Globus pallidus (tissue), 1 donor: ENCODE measurements around the gene STN1.

Experiments used
- DNase-seq: peaks from one replicate; pipeline ENCODE4 v3.0.0-alpha.2; 2015; ENCODE audit warnings: low spot score

STN1 gene

GRCh38 chr10:103894441-103894864 is 23.5 kb downstream of the STN1 start:
- DNase-seq = peak; percentile 24

- no peak for DNase-seq
Measured at GRCh38 chr10:103893817-103894216, 24.2 kb downstream of the STN1 start.

- no peak for DNase-seq
Measured at GRCh38 chr10:103892181-103892580, 25.8 kb downstream of the STN1 start.

- no peak for DNase-seq
Measured at GRCh38 chr10:103890688-103891087, 27.3 kb downstream of the STN1 start.

GRCh38 chr10:103890194-103890658 is 27.8 kb downstream of the STN1 start:
- no peak for DNase-seq

- no peak for DNase-seq
Measured at GRCh38 chr10:103889121-103889720, 28.8 kb downstream of the STN1 start.

- DNase-seq = peak; percentile 75
Measured at GRCh38 chr10:103888113-103888841, 29.7 kb downstream of the STN1 start.

- DNase-seq = no peak
Measured at GRCh38 chr10:103885617-103886016, 32.4 kb downstream of the STN1 start.

- peak; percentile 76 for DNase-seq
Measured at GRCh38 chr10:103884681-103885139, 33.3 kb downstream of the STN1 start.

- DNase-seq = no peak
Measured at GRCh38 chr10:103882285-103883007, 35.5 kb downstream of the STN1 start.

- DNase-seq = no peak
Measured at GRCh38 chr10:103881416-103882284, 36.3 kb downstream of the STN1 start.

GRCh38 chr10:103879831-103880230 is 38.2 kb downstream of the STN1 start:
- DNase-seq = no peak

- no peak for DNase-seq
Measured at GRCh38 chr10:103879409-103879808, 38.6 kb downstream of the STN1 start.

GRCh38 chr10:103877861-103878260 is 40.1 kb downstream of the STN1 start:
- DNase-seq = no peak

GRCh38 chr10:103876155-103876554 is 41.8 kb downstream of the STN1 start:
- DNase-seq = no peak

GRCh38 chr10:103874730-103875129 is 43.3 kb downstream of the STN1 start:
- DNase-seq = no peak

- no peak for DNase-seq
Measured at GRCh38 chr10:103872137-103872931, 45.6 kb downstream of the STN1 start.

GRCh38 chr10:103871006-103871405 is 47.0 kb downstream of the STN1 start:
- DNase-seq = no peak

GRCh38 chr10:103870516-103870915 is 47.5 kb downstream of the STN1 start:
- no peak for DNase-seq

- no peak for DNase-seq
Measured at GRCh38 chr10:103869336-103869735, 48.6 kb downstream of the STN1 start.

- DNase-seq = no peak
Measured at GRCh38 chr10:103868200-103868599, 49.8 kb downstream of the STN1 start.
